SH-SY5Y (cell line): ENCODE data around the gene CCDC157.

ENCODE experiments used
- GATA2 ChIP-seq: IDR thresholded peaks from 2 replicates; pipeline ENCODE4 v1.6.1; 2011; ENCODE audit warnings: mild to moderate bottlenecking, low read depth, low read length
- GATA3 ChIP-seq: IDR thresholded peaks from 2 replicates; pipeline ENCODE4 v1.6.1; 2011; ENCODE audit warnings: low read depth, mild to moderate bottlenecking, low read length, moderate library complexity

Gene CCDC157

DNA sequence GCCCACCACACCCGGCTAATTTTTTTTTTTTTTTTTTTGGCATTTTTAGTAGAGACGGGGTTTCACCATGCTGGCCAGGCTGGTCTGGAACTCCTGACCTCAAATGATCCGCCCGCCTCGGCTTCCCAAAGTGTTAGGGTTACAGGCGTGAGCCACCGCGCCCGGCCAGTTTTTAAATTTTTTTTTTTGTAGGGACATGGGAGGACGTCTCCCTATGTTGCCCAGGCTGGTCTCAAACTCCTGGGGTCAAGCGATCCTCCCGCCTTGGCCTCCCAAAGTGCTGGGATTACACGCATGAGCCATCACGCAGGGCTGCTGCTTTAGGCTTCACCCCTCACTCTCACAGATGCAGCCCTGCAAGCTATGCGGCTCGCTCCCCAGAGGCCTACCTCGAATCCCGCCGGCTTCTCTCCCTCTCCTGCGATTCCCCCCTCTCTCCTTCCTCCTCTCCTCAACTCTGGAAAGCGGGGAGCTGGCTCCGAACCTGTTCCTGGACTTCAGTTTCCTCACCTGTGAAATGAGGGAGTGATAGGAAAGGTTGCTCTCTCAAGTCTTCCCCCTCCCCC lies 926 bp downstream of the CCDC157 start:
- TF ChIP-seq GATA2, result no peak
- TF ChIP-seq GATA3, result no peak

DNA sequence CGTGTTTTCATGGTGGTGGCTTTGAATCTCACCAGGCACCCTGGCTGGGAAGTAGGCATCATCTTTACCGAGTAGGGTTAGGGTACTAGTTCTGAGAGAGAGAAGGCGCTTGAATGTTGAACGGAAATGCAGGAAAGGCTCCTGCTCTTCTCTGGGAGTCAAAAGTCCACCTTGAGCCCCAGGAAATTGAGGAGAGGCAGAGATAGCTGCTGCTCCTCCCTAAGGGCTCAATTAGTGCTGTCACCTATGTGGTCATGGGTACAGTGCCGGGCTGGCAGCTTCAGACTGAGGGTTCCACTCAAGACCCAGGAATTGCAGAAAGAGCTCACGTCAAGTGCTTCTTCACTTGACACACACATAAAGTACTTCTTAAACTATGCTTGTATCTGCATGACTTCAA lies 1.7 kb downstream of the CCDC157 start:
- TF ChIP-seq GATA3 (no peak), GATA2 (no peak)

DNA sequence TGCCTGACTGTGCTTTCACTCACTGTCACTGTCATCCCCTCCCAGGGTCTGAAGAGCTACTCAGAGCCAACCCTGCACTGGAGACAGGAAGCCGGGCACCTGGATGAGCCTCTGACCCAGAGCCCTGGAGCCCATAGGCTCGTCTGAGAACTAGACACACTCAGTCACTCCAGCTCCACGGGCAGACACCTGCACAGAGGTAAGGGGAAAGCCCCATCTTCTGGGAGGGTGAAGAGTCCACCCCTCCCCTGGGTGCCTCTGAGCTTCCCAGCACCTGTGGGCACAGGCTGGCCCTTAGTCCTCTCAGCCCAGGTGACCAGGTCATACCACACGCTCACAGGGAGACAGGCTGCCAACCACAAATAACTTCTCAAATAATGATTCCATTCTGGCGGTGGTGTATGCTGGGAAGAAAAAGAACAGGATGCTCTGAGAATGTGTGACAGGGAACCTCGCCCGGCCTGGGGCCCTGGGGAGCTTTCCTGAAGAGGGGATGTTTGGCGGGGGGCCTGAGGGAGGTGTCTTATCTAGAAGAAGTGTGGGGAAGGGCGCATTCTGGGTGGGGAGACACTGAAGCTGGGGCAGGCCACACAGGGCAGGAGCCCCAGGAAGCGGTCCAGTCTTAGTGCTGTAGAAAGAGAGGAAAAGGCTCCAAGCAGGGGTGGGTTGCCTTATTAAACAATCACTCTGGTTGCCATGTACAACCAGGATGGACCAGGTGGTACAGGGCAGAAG lies 5.3 kb downstream of the CCDC157 start:
- TF ChIP-seq GATA3 (no peak), GATA2 (no peak)

DNA sequence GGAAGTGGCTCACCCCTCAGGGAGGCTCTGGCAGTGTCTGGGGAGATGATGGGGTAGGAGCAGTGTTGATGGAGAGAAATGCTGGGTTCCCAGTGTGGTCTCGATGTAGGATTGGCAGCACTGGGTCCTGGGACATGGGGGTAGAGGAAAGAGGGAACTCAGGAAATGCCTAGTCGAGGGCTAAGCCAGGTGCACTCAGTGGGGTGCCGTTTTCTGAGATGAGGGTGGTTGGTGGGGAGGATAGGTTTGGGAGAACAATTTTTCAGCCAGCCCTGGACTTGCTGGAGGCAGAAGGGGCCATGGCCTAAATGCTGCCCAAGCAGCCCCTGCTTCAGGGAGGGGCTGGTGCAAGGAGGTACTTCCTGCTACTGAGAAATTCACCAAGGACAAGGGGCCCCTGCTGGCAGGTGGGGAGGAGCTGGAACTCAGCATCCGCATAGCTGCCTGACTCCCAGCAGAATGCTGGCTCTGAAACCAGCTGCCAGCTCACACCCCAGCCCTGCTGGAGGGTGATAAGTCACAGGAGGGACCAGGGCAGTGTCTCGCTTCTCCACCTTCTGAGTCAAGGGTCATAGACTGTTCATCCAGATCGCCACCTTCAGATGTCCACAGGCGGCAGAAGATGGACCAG lies 6.0 kb downstream of the CCDC157 start:
- TF ChIP-seq GATA3 (no peak), GATA2 (no peak)

DNA sequence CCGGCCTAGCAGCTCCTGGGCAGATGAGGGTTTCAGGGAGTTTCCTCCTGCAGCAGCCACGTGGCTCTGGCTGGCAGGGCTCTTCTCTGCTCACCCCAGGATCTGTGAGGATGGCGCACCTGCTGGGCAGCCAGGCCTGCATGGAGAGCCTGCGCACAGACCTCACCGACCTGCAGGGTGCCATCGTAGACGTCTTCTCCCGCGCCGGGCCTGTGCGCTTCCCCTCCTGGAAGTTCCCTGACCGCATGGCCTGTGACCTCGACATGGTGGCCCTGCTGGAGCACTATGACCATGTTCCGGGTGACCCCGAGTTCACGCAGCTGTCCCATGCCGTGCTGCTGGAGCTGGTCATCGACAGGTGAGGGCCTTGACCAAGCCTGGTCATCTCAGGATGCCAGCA lies 9.1 kb downstream of the CCDC157 start:
- TF ChIP-seq GATA3 (no peak), GATA2 (no peak)

DNA sequence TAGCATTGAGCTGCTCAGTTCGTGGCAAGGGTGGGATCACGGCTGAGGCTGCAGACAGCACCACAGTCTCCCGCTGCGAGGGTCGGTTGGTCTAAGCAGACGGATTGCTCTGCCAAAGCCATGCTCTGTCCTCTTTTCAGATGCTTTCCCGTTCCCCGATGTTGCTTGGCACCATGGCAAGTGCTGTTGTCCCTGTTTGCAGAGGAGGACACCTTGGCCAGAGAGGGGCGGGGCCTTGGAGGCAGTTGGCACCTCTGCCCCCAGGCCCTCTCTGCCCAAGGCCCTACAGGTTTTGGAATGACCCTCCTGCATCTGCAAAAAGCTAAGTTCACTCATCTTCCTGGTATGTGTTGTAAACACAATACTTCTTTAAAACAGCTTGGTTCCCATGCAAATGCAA lies 11.6 kb downstream of the CCDC157 start:
- TF ChIP-seq GATA3 (no peak), GATA2 (no peak)

DNA sequence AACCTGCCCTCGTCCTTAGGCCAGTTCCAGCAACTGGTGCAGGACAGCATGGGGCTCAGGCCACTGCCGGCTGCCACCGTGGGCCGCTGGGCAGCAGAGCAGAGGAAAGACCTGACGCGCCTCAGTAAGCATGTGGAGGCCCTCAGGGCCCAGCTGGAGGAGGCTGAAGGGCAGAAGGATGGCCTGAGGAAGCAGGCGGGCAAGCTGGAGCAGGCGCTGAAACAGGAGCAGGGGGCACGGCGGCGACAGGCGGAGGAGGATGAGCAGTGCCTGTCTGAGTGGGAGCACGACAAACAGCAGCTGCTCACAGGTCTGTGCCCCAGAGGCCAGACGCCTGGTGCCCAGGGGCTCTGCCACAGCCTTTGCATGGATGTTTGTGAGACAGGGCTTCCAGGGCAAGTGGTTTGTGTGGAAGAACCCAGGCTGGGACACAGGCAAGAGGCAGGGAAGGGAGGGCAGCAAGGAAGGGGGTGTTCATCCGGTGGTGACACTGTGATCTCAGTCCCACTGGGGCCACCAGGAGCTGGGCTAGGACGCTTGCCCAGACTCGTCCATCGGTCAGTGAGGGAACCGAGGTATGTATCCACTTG lies 13.9 kb downstream of the CCDC157 start:
- TF ChIP-seq GATA3, result no peak
- no peak for TF ChIP-seq GATA2

DNA sequence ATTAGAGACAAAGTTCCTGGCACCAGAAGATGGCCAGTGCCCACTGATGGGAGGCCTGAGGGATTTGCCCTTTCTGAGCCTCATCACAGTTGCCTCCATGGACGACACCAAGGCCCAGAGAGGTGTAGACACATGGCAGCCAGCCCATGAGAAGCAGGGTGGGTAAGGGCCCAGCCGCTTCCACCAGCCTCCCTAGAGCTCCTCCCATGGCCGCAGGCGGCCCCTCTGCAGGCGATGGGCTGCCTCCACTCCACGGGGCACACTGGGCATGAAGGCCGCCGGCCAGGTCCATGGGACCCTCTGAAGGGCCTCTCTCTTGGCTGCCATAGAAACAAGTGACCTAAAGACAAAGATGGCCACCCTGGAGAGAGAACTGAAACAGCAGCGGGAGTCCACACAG lies 14.5 kb downstream of the CCDC157 start:
- TF ChIP-seq GATA2, result no peak
- no peak for TF ChIP-seq GATA3

DNA sequence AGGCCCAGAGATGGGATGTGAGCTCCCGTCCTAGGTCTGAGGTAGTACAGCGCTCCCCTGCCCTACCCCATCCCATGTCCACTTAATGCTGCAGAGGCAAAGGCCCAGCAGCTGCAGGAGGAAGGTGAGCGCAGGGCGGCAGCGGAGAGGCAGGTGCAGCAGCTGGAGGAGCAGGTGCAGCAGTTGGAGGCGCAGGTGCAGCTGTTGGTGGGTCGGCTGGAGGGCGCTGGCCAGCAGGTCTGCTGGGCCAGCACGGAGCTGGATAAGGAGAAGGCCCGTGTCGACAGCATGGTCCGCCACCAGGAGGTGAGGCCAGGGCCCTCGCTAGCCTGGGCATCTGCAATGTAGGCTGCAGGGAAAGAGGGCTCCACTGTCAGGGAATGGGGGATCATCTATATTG lies 15.2 kb downstream of the CCDC157 start:
- no peak for TF ChIP-seq GATA3
- no peak for TF ChIP-seq GATA2

DNA sequence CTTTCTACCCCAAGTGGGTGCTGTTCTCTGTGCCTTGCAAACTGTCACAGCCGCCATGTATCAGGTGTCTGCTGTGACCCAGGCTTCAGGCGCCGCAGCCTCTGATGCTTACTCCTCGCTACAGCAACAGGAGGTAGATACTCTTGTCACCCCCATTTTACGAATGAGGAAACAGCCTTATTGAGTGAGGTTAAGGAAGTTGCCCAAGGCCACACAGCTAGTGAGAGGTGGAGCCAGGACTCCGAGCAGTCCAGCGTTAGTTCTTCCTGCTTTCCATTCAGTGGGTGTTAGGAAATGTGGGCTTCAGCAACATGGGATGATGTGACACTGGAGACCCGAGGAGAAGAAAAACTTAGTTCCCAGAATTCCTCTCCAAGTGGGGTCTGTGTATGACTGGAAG lies 16.1 kb downstream of the CCDC157 start:
- TF ChIP-seq GATA3 (no peak), GATA2 (no peak)

DNA sequence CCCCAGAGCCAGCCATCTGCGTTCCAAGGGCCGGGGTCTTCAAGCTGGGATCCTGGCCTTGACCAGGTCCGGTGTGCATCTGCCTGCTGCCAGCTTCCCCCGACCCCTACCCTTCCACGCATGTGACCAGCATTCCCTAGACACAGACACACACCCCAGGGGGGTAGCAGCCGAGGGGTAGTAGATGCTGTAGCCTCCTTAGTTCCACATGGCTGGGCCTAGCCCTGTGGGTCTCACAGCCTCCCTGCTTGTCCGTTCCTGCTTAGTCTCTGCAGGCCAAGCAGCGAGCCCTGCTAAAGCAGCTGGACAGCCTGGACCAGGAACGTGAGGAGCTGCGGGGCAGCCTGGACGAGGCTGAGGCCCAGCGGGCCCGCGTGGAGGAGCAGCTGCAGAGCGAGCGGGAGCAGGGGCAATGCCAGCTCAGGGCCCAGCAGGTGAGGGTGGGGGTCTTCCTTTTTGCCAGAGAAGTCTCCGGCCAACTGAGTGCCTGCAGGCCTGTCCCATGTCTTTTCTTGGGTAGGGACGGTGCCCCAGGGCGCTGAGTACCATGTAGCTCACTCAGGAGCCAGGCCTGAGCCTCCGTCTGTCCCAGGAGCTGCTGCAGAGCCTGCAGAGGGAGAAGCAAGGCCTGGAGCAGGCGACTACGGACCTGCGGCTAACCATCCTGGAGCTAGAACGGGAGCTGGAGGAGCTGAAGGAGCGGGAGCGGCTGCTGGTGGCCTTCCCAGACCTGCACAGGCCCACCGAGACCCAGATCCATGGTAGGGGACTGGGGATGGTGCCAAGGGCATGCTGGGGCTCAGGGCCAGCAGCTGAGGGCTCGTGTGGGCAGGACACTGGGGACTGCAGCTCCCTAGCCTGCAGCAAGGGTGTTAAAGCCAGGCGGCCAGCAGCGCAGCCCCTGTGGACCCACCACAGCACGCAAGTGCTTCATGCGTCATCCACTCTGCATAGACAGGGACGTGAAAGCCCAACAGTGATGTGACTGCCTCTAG lies 16.8 kb downstream of the CCDC157 start:
- TF ChIP-seq GATA2, result no peak
- TF ChIP-seq GATA3, result no peak

DNA sequence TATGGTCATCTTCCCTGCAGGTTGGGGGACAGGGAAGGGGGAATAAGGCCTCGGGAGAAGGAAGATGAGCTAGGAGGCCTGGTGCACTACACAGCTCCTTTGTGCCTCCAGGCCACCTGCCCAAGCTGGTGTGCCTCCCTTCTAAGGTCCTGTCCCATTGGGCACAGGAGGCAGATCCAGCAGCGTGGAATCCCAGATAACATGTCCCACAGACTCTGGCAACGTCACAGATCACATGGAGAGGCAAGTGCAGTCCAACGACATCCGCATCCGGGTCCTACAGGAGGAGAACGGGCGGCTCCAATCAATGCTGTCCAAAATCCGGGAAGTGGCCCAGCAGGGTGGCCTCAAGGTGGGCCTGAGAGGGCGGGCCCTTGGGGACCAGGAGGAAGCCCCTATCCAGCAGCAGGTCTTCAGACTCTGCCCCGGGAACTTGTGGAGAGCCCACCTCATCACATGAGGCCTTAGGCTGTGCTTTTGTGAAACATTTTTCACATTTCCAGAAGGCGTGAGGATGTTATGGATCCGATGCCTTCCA lies 18.6 kb downstream of the CCDC157 start:
- no peak for TF ChIP-seq GATA2
- TF ChIP-seq GATA3, result no peak

DNA sequence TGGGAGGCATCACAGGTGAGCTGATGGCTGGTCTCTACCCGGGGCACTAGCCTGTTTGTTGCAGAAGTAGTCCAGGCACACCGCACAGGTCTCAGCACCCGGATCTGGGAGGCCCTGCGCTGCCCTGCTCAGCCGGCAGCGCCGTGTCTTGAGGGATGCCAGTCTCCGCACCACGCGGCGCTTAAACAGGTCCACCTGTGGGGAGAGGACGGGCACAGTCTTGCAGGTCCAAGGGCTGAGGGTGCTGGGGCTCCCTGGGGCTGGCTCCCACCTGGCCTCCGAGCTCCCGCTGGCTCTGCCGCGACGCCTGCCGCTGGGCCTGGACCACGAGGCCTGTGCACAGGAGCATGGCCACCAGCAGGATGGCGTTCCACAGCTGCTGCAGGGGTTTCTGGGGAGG lies 23.2 kb downstream of the CCDC157 start:
- no peak for TF ChIP-seq GATA2
- no peak for TF ChIP-seq GATA3
